H9 (cell line): ENCODE measurements around the gene NENF. TPM values are rescaled to one million over a fixed set of nuclear protein-coding genes. Genes with fewer than 3 reads are reported as not detected.

Experiments
- DNase-seq: peaks from one replicate; pipeline ENCODE4 v3.0.0-alpha.2; 2017
- H2AFZ ChIP-seq: one replicate; pipeline ENCODE4 v1.6.1; 2013; ENCODE audit warnings: mild to moderate bottlenecking, low read length, control low read depth, moderate library complexity
- H2AK5ac ChIP-seq: 2 replicates; pipeline ENCODE4 v1.6.1; 2013; ENCODE audit warnings: low read length, control low read depth, mixed read lengths; ENCODE audit not compliant: insufficient read length
- H2BK120ac ChIP-seq: one replicate; pipeline ENCODE4 v1.6.1; 2013; ENCODE audit warnings: low read depth, mild to moderate bottlenecking, low read length, control low read depth, inconsistent platforms; ENCODE audit not compliant: poor library complexity, severe bottlenecking
- H2BK12ac ChIP-seq: 2 replicates; pipeline ENCODE4 v1.6.1; 2013; ENCODE audit warnings: low read length, control low read depth, mixed read lengths, low read depth; ENCODE audit not compliant: insufficient read length
- H2BK15ac ChIP-seq: 2 replicates; pipeline ENCODE4 v1.6.1; 2013; ENCODE audit warnings: low read depth, low read length, control low read depth
- H2BK20ac ChIP-seq: one replicate; pipeline ENCODE4 v1.6.1; 2013; ENCODE audit warnings: low read depth, mild to moderate bottlenecking, low read length, control low read depth, inconsistent platforms; ENCODE audit not compliant: poor library complexity, severe bottlenecking
- H2BK5ac ChIP-seq: 2 replicates; pipeline ENCODE4 v1.6.1; 2013; ENCODE audit warnings: low read length, control low read depth, mixed read lengths; ENCODE audit not compliant: insufficient read length
- H3K14ac ChIP-seq: 2 replicates; pipeline ENCODE4 v1.6.1; 2013; ENCODE audit warnings: low read length, control low read depth; ENCODE audit not compliant: insufficient read depth
- H3K18ac ChIP-seq: 2 replicates; pipeline ENCODE4 v1.6.1; 2013; ENCODE audit warnings: low read depth, mild to moderate bottlenecking, mixed read lengths, low read length, control low read depth; ENCODE audit not compliant: insufficient read length
- H3K23ac ChIP-seq: 2 replicates; pipeline ENCODE4 v1.6.1; 2013; ENCODE audit warnings: low read length, control low read depth, mixed read lengths, low read depth; ENCODE audit not compliant: insufficient read length
- H3K23me2 ChIP-seq: 2 replicates; pipeline ENCODE4 v1.6.1; 2013; ENCODE audit warnings: low read depth, mild to moderate bottlenecking, mixed read lengths, low read length, control low read depth; ENCODE audit not compliant: insufficient read length, poor library complexity, severe bottlenecking
- H3K27ac ChIP-seq: 2 replicates; pipeline ENCODE4 v1.5.1; 2013; ENCODE audit warnings: low read length, control low read depth, mixed read lengths, low read depth; ENCODE audit not compliant: insufficient read length
- H3K27me3 ChIP-seq: 2 replicates; pipeline ENCODE4 v1.6.1; 2013; ENCODE audit warnings: low read length, control low read depth, inconsistent platforms; ENCODE audit not compliant: insufficient read depth
- H3K4ac ChIP-seq: 2 replicates; pipeline ENCODE4 v1.6.1; 2013; ENCODE audit warnings: low read depth, mild to moderate bottlenecking, control low read depth, inconsistent platforms, low read length, moderate library complexity
- H3K4me1 ChIP-seq: 2 replicates; pipeline ENCODE4 v1.6.1; 2013; ENCODE audit warnings: low read length, control low read depth, inconsistent platforms; ENCODE audit not compliant: insufficient read depth
- H3K4me2 ChIP-seq: 2 replicates; pipeline ENCODE4 v1.6.1; 2013; ENCODE audit warnings: low read length, control low read depth, mixed read lengths; ENCODE audit not compliant: insufficient read length, insufficient read depth
- H3K56ac ChIP-seq: 2 replicates; pipeline ENCODE4 v1.6.1; 2013; ENCODE audit warnings: low read depth, mild to moderate bottlenecking, mixed read lengths, low read length, control low read depth; ENCODE audit not compliant: insufficient read length
- H3K79me1 ChIP-seq: 2 replicates; pipeline ENCODE4 v1.6.1; 2013; ENCODE audit warnings: low read depth, mild to moderate bottlenecking, moderate library complexity, low read length, control low read depth, inconsistent platforms; ENCODE audit not compliant: insufficient read depth, poor library complexity, severe bottlenecking
- H3K79me2 ChIP-seq: 2 replicates; pipeline ENCODE4 v1.6.1; 2013; ENCODE audit warnings: low read length, control low read depth, inconsistent platforms; ENCODE audit not compliant: insufficient read depth
- H3K9ac ChIP-seq: 2 replicates; pipeline ENCODE4 v1.6.1; 2013; ENCODE audit warnings: low read length, control low read depth, mixed read lengths; ENCODE audit not compliant: insufficient read length; ENCODE audit errors: extremely low read depth
- H3K9me3 ChIP-seq: one replicate; pipeline ENCODE4 v1.6.1; 2013; ENCODE audit warnings: low read depth, low read length, inconsistent platforms; ENCODE audit not compliant: control insufficient read depth
- H3T11ph ChIP-seq: one replicate; pipeline ENCODE4 v1.6.1; 2013; ENCODE audit warnings: mild to moderate bottlenecking, low read length, control low read depth, inconsistent platforms
- H4K20me1 ChIP-seq: one replicate; pipeline ENCODE4 v1.6.1; 2013; ENCODE audit not compliant: control insufficient read depth, insufficient read length, insufficient read depth
- H4K5ac ChIP-seq: 2 replicates; pipeline ENCODE4 v1.6.1; 2013; ENCODE audit warnings: low read depth, mild to moderate bottlenecking, mixed read lengths, low read length, control low read depth; ENCODE audit not compliant: insufficient read length
- H4K8ac ChIP-seq: replicated peaks from 2 replicates; pipeline ENCODE4 v1.6.1; 2013; ENCODE audit warnings: low read length, control low read depth, mixed read lengths, low read depth; ENCODE audit not compliant: insufficient read length
- H4K91ac ChIP-seq: 2 replicates; pipeline ENCODE4 v1.6.1; 2013; ENCODE audit warnings: low read depth, mild to moderate bottlenecking, moderate library complexity, mixed read lengths, low read length, control low read depth; ENCODE audit not compliant: insufficient read length
- H3K27ac Mint-ChIP-seq, 3 experiments: 2 replicates in 2 of 3; 3 replicates in 1 of 3; pipeline ENCODE4 v1.8.0; 2020 to 2021; ENCODE audit warnings: mixed read lengths in 3 of 3, mild to moderate bottlenecking in 1 of 3, moderate library complexity in 1 of 3
- H3K27me3 Mint-ChIP-seq: 2 replicates; pipeline ENCODE4 v1.8.0; 2021; ENCODE audit warnings: low read depth, mild to moderate bottlenecking, moderate library complexity, mixed read lengths
- H3K36me3 Mint-ChIP-seq, 3 experiments: 2 replicates in 2 of 3; 3 replicates in 1 of 3; pipeline ENCODE4 v1.8.0; 2020 to 2021; ENCODE audit warnings: low read depth in 3 of 3, mixed read lengths in 3 of 3; ENCODE audit not compliant: insufficient read depth in 1 of 3
- H3K4me1 Mint-ChIP-seq, 2 experiments: 2 replicates each; pipeline ENCODE4 v1.8.0; 2020; ENCODE audit warnings: mixed read lengths in 2 of 2
- H3K4me3 Mint-ChIP-seq, 2 experiments: 2 replicates in 1 of 2; 3 replicates in 1 of 2; pipeline ENCODE4 v1.8.0; 2020 to 2021; ENCODE audit warnings: mild to moderate bottlenecking in 2 of 2, mixed read lengths in 2 of 2, moderate library complexity in 1 of 2
- H3K9me3 Mint-ChIP-seq, 2 experiments: 2 replicates in 1 of 2; 3 replicates in 1 of 2; pipeline ENCODE4 v1.8.0; 2020; ENCODE audit warnings: mild to moderate bottlenecking in 2 of 2, mixed read lengths in 2 of 2, moderate library complexity in 1 of 2
- CTCF ChIP-seq: fragments of 200-600 bp; sonication (generic); conservative IDR thresholded peaks from 3 replicates; pipeline ENCODE4 v1.8.0; 2021; ENCODE audit warnings: antibody characterized with exemption, mild to moderate bottlenecking
- WGBS: extraction: QIAGEN DNeasy Blood & Tissue Kit; methylation state at CpG from one replicate; pipeline ENCODE4 v1.1.7; 2013; ENCODE audit warnings: missing lambda C conversion rate, low lambda C conversion rate, mixed read lengths; ENCODE audit not compliant: insufficient read length; ENCODE audit errors: extremely low coverage; 5-methylcytosine and 5-hydroxymethylcytosine counted together
- total RNA-seq: library from RNA; stranded (reverse); gene quantifications from 2 replicates; pipeline ENCODE4 v1.2.1, GENCODE V29; 2021

The NENF gene
- total RNA-seq, 1 experiment from 2014 or later = 28.3 TPM

- Mint-ChIP-seq H3K27ac (no peak overlapping the region), H3K36me3 (no peaks in the 10 kb centered on the region), H3K4me3 (no peak overlapping the region), H3K4me1 (peaks cover 3 to 9% of the 10 kb centered on the region in 2 experiments), H3K9me3 (no peaks in the 10 kb centered on the region), H3K27me3 (peaks cover 7% of the 10 kb centered on the region)
- Histone ChIP-seq H3K14ac (no peak overlapping the region), H4K91ac (no peak overlapping the region), H3K9me3 (no peaks in the 10 kb centered on the region), H3K18ac (no peak overlapping the region), H2BK5ac (no peak overlapping the region), H2BK20ac (no peak overlapping the region), H4K5ac (no peak overlapping the region), H2BK120ac (no peak overlapping the region), H3T11ph (no peak overlapping the region), H4K20me1 (no peaks in the 10 kb centered on the region), H3K79me2 (no peaks in the 10 kb centered on the region), H2AFZ (no peak overlapping the region), H3K9ac (no peak overlapping the region), H3K4ac (no peak overlapping the region), H2BK15ac (no peak overlapping the region), H2BK12ac (no peak overlapping the region), H3K4me1 (no peaks in the 10 kb centered on the region), H3K56ac (no peak overlapping the region), H3K27ac (no peak overlapping the region), H3K4me2 (no peak overlapping the region), H3K79me1 (no peaks in the 10 kb centered on the region), H3K27me3 (no peaks in the 10 kb centered on the region), H4K8ac (no peak overlapping the region), H3K23me2 (no peaks in the 10 kb centered on the region), H2AK5ac (no peak overlapping the region), H3K23ac (no peak overlapping the region)
- WGBS = no CpG with 5 or more reads among the region's 2 CpGs
- no peak for DNase-seq
- no peak for TF ChIP-seq CTCF
Measured at GRCh38 chr1:212421165-212421564, 11.6 kb upstream of the NENF start.
